Breast epithelium (tissue), 4 donors: ENCODE results near the gene CAMKK2. TPM values are rescaled to one million over a fixed set of nuclear protein-coding genes. Genes with fewer than 3 reads are reported as not detected.
"Not testable (repeated sequence)": the region's sequence is repeated elsewhere in the genome, so short reads cannot be mapped to it uniquely, and the experiment has no call there.

Experiments
- DNase-seq, 2 donors: peaks; one replicate each; pipeline ENCODE4 v3.0.0-alpha.2; 2019; ENCODE audit warnings: low spot score in 2 of 2
- H3K27ac ChIP-seq, 2 donors: fragments of 200-600 bp; sonication (generic) in 1 of 2; one replicate each; pipeline ENCODE4 v1.5.1; 2016 to 2019; ENCODE audit warnings: mild to moderate bottlenecking in 1 of 2
- H3K27me3 ChIP-seq, 2 donors: fragments of 200-600 bp; sonication (generic) in 1 of 2; one replicate each; pipeline versions ENCODE4 v1.5.1 to v1.6.0; 2017 to 2019; ENCODE audit warnings: control low read depth in 1 of 2, mild to moderate bottlenecking in 1 of 2
- H3K36me3 ChIP-seq: fragments of 200-600 bp; one replicate; pipeline ENCODE4 v1.5.1; 2019
- H3K4me1 ChIP-seq, 2 donors: fragments of 200-600 bp; sonication (generic); one replicate each; pipeline ENCODE4 v1.5.1; 2016 to 2019; ENCODE audit warnings: control low read depth in 1 of 2
- H3K4me3 ChIP-seq, 3 donors: fragments of 200-600 bp; sonication (generic); 1 replicate in 2 of 3; 2 replicates in 1 of 3; pipeline ENCODE4 v1.5.1; 2016 to 2019; ENCODE audit warnings: mild to moderate bottlenecking in 3 of 3, moderate library complexity in 2 of 3
- H3K9me3 ChIP-seq, 2 donors: fragments of 200-600 bp; sonication (generic) in 1 of 2; one replicate each; pipeline ENCODE4 v1.5.1; 2016 to 2019; ENCODE audit warnings: control low read depth in 1 of 2
- CTCF ChIP-seq, 3 donors: fragments of 450-650 bp; IDR thresholded peaks; one replicate each; pipeline ENCODE4 v1.5.1; 2016 to 2017; ENCODE audit warnings: antibody characterized with exemption in 3 of 3, mild to moderate bottlenecking in 3 of 3, moderate library complexity in 3 of 3
- POLR2A ChIP-seq: fragments of 450-650 bp; IDR thresholded peaks from one replicate; pipeline ENCODE4 v1.6.1; 2016; ENCODE audit warnings: antibody characterized with exemption, mild to moderate bottlenecking, moderate library complexity
- POLR2AphosphoS5 ChIP-seq, 3 donors: sonication (generic); formaldehyde crosslinking; IDR thresholded peaks; one replicate each; pipeline ENCODE4 v1.6.1; 2017; ENCODE audit warnings: antibody characterized with exemption in 3 of 3
- intact Hi-C: fragments of 100-400 bp; cut with DNase I; formaldehyde crosslinking; loops from one replicate; pipeline ENCODE4 v1.15.1; 2023; ENCODE audit warnings: low total_unique reads
- total RNA-seq, 3 donors: library from RNA; depleted of rRNA; stranded (reverse); fragments of >200 nt; gene quantifications; one replicate each; pipeline ENCODE4 v1.1.0, GENCODE V29; 2016

Gene CAMKK2
- total RNA-seq, 3 donors from 2014 or later, result 27.4 to 32.0 (median 29.2) TPM

GRCh38 chr12:121205491-121205890, 91.0 kb downstream of the CAMKK2 start:
- DNase-seq, result no peak
- intact Hi-C loops, result no loop called here

GRCh38 chr12:121203482-121203881, 93.0 kb downstream of the CAMKK2 start:
- Histone ChIP-seq H3K27ac (no peak overlapping the region), H3K9me3 (no peaks in the 10 kb centered on the region), H3K27me3 (no peaks in the 10 kb centered on the region), H3K36me3 (no peaks in the 10 kb centered on the region), H3K4me1 (no peaks in the 10 kb centered on the region), H3K4me3 (no peak overlapping the region)
- intact Hi-C loops, result no loop called here
- no peak for DNase-seq
- TF ChIP-seq CTCF (IDR thresholded peaks at IDR 0.05), result no peak
- TF ChIP-seq POLR2AphosphoS5 (IDR thresholded peaks at IDR 0.05), result no peak
- TF ChIP-seq POLR2A, result no peak

More at GRCh38 chr12:121205491-121205890, 91.0 kb downstream of the CAMKK2 start:
- no peaks in the 10 kb centered on the region for H3K4me1 ChIP-seq
- no peaks in the 10 kb centered on the region for H3K9me3 ChIP-seq
- no peaks in the 10 kb centered on the region for H3K27me3 ChIP-seq
- no peaks in the 10 kb centered on the region for H3K36me3 ChIP-seq
- H3K27ac ChIP-seq, result no peak overlapping the region
- no peak overlapping the region for H3K4me3 ChIP-seq
- TF ChIP-seq CTCF (IDR thresholded peaks at IDR 0.05), result no peak

GRCh38 chr12:121202407-121203355, 93.8 kb downstream of the CAMKK2 start:
- H3K36me3 ChIP-seq, result no peaks in the 10 kb centered on the region
- no peaks in the 10 kb centered on the region for H3K4me1 ChIP-seq
- H3K27me3 ChIP-seq, result no peaks in the 10 kb centered on the region
- no peak overlapping the region for H3K27ac ChIP-seq
- TF ChIP-seq POLR2AphosphoS5 (IDR thresholded peaks at IDR 0.05) (no peak), POLR2A (no peak), CTCF (IDR thresholded peaks at IDR 0.05) (no peak)
- no peak overlapping the region for H3K4me3 ChIP-seq
- H3K9me3 ChIP-seq, result no peaks in the 10 kb centered on the region
- intact Hi-C loops, result no loop called here
- no peak for DNase-seq

- H3K27ac ChIP-seq, H3K27me3 ChIP-seq, H3K4me1 ChIP-seq, H3K4me3 ChIP-seq, H3K36me3 ChIP-seq, DNase-seq, intact Hi-C loops, H3K9me3 ChIP-seq: not testable (repeated sequence)
These were observed 95.4 kb downstream of the CAMKK2 start for GRCh38 chr12:121201140-121201539.

GRCh38 chr12:121198949-121199348, 97.6 kb downstream of the CAMKK2 start:
- Histone ChIP-seq H3K4me3 (no peak overlapping the region), H3K36me3 (no peaks in the 10 kb centered on the region), H3K9me3 (no peaks in the 10 kb centered on the region), H3K27me3 (no peaks in the 10 kb centered on the region), H3K27ac (no peak overlapping the region), H3K4me1 (no peaks in the 10 kb centered on the region)
- DNase-seq, result no peak
- no peak for TF ChIP-seq POLR2AphosphoS5 (IDR thresholded peaks at IDR 0.05)
- TF ChIP-seq POLR2A, result no peak
- no peak for TF ChIP-seq CTCF (IDR thresholded peaks at IDR 0.05)
- intact Hi-C loops, result no loop called here
